Activated CD4-positive, alpha-beta T cell treated with anti-CD3 and anti-CD28 coated beads for 48 hours (primary cell): ENCODE measurements around the gene DHX15.

Source experiments
- DNase-seq: peaks from one replicate; pipeline ENCODE4 v3.0.0-alpha.2; 2020

DHX15 gene

DNA sequence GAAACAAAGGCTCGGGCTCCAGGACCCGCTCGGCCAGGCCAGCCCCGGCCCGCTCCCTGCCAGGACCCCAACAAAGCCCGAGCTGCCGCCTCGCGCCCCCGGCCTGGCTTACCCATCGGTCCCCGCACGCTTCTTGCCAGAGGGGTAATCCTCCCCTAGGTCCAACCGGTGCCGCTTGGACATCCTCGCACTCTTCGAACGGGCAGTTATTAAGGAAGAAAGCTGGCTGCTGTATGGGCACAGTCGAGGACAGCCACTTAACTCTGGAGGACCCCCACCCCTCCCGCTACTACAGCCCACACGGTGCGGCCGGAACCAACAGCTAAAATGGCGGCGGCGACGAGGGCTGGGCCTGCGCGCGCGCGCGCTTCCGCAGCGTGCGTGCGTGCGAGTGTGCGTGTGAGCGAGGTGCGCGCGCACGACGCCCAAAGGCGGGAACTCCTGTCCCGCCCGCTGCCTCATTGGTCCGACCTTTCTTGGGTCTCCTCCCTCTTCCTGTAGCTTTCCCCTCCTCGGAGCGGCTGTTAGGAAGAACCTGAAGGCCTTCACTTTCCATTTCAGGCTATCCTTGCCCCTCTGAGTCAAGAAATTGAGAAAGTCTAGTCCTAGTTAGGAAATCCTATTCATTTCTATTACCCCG, at the start of gene DHX15:
DHX15 (minus strand) TSS at position 344 of the 640 bp plus-strand sequence; CDS start at position 183, 161 bp downstream.
- DNase-seq: peak; percentile 95

DNA sequence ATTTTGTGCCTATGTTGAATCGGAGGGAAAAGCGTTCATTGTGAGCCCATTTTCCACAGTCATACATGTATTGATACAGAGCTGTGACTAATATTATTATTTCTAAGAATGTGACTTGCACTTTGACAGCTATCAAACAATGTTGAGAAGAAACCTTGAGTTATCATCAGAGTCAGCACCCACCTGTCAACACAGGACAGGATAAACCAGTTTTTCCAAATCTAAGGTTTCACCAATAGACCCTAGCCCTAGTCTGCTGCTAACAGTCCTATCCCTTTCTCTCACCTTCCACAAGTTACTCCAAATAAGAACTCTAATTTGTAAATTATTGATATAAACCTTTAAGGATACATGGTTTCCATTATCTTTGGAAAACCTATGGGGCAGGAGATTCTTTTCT, 47.7 kb upstream of the DHX15 start:
- DNase-seq: no peak

DNA sequence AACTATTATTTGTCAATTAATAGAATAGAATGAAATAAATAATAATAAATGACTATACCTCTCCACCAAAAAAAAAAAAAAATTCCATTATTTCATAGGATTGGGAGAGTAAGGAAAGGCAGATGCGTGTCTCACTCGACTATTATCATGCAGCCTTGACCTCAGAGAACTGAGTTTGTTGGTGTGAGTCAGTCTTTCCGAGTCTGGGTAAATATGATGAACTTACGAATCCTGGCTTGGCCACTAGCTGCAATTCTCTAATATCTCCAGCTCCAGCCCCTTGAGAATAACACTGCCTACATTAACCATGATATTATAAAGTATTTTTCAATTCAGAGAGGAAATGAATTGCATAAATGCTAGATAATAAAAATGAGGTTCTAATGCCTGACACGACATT, 46.6 kb upstream of the DHX15 start:
- no peak for DNase-seq

DNA sequence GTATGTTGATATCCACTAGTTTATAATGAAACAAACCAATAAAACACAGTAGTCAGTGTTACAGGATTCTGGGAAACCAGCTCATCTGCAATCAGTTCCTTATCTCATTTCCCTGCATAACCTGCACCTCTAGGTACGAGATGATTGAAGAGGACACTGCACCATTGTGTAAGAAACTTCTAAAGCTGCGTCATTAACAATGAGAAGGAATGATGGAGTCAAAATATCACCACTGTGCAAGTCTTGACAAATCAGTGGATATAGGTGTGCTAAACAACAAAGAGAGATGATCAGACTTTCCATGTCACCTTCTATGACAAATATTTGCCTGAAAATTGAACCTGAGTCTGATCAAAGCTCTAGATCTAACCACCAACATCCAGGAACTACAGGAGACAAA, 40.7 kb upstream of the DHX15 start:
- no peak for DNase-seq

DNA sequence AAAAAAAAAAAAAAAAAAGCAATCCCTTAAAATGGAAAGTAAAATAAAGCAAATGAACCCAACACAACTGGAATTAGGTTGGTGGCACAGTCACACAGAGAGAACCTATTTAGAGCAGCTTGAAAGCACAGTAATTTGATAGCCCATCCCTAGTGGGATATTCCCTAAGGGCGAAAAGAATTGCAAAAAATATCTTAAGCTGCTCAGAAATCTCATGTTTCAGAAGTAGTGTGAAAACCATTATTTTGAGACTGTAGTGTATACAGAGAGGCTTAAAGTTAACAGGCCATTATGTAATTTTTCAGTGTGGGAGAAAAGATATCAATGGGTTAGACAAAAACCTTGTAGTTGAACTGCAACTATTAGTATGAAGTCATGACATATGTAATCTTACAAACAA, 40.0 kb upstream of the DHX15 start:
- no peak for DNase-seq

DNA sequence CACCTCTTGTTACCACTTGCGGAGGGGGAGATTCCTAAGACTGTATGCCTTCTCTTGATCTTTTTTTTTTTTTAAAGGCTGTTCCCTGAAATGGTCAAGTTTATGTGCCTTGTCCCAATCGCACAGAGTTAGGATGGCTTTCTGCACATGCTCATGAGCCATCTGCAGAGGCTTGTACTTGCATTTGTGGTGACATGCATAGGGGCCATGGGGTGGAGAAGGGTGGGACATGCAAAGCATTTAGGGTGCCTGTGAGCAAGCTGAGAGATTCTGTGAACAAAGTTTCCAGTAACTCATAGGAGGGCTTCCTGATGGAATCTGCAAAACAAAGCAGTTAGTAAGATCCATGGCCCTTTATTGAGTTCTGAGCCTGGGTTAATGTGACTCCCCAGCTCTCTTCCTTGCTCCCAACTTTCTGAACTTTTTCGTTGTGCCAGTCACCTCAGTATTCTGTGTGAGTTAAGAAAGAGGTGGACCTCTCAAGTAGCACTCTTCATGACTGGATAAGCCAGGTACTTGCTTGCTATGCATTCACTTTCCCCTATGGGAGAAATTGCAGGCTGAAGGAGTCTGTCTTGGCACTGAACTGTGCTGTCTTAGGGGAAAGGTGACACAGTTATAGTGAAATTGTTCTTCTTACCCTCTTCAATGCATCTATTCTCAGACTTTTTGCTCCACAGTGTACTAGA, 37.9 kb upstream of the DHX15 start:
- DNase-seq: no peak

DNA sequence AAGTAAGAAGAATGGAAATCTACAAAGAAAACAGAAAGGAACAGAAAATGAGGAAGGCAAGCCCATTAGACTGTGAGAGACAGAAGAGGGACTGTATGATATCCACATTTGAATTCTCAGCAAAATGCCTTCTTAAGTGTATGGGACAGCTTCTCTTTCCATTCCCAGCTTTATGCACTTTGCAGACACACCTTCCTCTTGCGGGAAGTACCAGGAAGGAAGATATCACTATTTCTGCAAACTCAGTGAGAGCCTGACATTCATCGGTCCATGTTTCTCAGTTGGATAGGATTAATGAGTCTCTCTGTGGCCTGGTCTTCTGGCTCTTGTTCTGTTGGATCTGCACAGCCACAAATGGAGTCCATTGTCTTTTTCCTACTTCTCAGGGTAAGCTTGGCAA, 31.6 kb upstream of the DHX15 start:
- DNase-seq: no peak

DNA sequence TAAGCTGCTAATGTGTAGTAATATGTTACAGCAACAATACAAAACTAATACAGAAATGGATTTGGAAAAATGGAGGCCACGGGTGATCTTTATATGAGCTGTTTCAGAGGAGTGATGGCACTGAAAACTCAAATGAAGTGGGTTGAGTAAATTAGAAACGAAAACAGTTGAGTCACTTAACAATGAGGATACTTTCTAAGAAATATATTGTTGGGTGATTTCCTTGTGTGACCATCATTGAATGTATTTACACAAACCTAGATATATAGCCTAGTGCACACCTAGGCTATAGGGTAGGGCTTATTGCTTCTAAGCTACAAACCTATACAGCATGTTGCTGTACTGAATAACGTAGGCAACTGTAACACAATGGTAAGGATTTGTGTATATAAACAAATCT, 30.5 kb upstream of the DHX15 start:
- DNase-seq: no peak

DNA sequence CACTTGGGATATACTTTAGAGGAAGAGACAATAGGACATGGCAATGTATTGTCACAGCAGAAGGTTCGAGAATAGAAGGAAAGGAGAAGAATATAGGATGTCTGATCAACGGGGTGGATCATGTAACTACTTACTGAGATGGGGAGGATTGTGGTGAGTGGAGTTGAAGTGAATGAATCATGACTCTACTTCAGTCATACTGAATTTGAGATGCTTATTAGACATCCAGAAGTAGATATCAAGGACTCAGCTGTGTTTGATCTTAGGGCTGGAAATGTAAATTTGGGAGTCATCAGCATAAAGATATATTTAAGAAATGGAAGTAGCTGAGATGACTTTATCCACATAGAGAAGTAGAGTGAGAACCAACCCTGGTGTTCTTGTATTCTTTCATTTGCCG, 29.1 kb upstream of the DHX15 start:
- DNase-seq: no peak

DNA sequence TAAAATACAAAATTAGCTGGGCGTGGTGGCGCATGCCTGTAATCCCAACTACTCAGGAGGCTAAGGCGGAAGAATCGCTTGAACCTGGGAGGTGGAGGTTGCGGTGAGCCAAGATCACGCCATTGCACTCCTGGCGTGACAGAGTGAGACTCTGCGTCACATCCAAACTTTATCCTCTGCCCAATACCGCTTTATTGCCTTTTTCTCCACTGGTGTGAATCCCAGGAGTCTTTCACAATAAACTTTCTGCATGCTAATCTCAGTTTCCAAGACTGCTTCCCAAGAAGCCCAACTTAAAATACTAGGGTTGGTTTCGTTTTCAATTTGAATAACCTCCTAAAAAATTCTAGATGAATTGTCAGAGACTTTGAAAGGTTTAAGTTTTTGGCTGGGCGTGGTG, 27.2 kb upstream of the DHX15 start:
- DNase-seq: no peak

DNA sequence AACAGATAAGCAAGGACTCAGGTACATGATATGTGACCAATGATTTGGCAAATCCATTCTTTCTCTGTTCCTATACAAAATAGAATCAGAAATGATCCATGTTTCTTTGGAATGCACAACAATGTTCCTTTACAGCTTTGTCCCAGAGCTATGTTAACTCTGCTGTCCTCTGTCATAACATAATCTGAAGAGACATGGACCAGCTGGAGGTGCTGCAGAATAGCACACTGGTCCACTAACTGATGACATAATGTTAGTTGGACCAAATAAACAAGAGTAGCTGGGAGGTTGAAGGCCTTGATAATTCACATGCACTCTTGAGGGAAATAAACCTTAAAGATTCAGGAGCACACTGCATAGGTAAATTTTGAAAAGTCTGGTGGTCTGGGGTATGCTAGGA, 23.0 kb upstream of the DHX15 start:
- DNase-seq: no peak

DNA sequence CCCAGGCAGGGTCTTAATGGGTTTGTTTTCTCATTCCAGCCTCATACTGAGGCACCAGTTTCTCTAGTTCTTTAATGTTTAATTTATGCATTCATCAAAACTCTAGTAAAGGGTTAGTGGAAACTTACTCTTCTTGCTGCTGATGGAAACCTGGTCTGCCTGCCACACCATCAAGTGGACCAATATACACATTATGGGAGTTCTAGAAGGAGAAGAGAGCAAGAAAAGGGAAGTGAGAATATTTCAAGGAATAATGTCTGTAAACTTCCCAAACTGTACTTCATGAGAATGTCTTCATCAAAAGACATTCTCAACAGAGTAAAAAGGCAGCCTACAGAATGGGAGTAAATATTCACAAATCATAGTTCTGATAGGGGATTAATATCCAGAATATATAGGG, 20.9 kb upstream of the DHX15 start:
- no peak for DNase-seq

DNA sequence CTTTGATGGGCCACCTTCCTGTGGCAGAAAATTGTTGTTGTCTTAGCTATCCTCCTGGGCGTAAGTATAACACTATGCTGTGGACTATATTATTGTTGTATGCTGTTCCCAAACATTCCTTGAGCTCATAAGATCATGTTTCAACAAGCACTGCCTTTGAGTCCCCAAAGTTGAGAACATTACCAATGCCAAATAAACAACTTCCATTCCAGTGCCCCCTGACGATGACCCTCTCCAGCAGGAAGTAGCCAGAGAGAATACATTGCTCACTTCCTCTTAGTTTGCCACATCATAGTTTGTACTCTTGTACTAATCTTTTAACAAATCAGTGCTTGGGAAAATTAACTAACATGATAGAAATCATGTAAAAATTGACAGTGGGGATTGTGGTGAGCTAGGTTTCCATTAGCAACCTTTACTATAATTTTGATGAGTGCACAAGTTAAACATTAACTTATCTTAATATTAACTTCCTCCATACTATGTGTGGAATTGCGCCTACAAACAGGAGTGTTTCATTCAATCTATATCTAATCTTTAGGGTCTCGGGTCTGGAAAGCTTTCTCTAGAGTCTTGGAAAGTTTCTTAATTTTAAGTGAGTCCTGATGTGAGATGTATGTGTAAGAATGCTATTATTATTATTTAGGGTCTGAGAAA, 20.3 kb upstream of the DHX15 start:
- no peak for DNase-seq

DNA sequence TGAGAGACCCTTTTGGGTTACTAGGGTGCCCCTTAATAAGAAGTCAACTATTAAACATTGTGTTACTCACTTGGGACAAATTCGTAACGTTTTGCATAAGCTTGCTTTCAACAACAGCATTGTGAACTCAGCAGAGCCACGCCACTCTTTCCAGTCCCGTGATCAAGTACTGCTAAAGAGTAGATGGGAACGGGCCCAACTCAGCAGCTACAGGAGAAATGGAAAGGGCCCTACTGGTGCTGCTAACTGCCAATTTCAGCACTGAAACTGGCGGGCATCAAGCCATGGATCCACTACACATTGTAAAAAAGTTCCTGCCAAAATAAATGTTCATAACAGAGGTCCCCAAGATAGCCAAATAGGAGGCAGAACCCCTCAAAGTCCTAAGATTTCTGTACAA, 19.0 kb upstream of the DHX15 start:
- no peak for DNase-seq

DNA sequence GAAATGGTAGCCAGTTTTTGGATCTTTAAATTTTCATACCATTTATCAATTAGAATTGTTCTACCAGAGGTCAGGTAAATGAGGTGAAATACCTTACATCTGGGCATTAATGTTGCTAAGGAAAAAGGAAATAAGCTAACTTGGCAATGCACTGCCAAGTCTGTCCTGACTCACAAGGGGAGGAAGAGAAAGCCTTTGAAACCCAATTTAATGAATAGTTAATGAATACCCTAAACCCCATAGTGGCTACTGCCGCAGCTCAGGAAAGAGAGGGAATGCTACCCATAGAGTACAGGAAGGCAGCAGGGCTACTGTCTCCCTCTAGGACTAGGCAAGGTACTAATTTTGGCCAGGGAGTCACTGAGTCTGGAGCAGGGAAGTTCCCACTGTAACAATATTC, 16.8 kb upstream of the DHX15 start:
- no peak for DNase-seq

DNA sequence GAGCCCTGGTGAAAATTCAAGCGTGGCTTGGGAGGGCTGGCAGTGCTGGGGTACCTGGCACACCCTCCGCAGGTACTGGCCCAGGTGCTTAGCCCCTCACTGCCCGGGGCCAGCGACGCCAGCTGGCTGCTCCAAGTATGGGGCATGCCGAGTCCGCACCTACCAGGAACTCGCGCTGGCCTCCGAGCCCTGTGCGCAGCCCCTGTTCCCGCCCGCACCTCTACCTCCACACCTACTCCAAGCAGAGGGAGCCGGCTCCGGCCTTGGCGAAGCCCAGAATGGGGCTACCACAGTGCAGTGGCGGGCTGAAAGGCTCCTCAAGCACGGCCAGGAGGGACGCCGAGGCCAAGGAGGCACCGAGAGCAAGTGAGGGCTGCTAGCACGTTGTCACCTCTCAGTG, 14.9 kb upstream of the DHX15 start:
- no peak for DNase-seq

DNA sequence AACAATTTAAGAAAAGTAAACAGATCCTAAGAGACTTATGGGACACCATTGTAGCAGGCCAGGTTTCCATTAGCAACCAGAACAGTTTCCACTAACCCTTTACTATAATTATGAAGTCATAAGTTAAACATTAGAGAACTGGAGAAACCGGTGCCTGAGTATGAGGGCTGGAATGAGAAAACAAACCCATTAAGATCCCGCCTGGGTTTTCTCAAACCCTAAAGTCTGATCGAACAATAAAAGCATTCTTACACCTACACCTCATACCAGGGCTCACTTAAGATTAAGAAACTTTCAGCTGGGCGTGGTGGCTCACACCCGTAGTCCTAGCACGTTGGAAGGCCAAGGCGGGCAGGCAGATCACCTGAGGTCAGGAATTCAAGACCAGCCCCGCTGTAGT, 13.7 kb upstream of the DHX15 start:
- no peak for DNase-seq

DNA sequence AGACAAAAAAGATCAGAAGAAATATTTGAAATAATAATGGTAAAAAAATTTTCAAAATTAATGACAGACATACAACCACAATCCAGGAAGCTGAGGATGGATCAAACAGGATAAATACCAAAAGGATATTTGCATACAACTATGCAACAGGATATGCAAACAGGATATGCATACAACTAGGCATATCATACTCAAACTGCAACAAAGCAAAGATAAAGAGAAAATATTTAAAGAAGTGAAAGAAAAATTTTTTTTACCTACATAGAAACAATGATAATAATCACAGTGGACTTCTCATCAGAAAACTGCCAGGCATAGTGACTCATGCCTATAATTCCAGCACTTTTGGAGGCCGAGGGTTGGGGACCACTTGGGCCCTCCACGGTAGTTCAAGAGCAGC, 11.3 kb upstream of the DHX15 start:
- DNase-seq: no peak

DNA sequence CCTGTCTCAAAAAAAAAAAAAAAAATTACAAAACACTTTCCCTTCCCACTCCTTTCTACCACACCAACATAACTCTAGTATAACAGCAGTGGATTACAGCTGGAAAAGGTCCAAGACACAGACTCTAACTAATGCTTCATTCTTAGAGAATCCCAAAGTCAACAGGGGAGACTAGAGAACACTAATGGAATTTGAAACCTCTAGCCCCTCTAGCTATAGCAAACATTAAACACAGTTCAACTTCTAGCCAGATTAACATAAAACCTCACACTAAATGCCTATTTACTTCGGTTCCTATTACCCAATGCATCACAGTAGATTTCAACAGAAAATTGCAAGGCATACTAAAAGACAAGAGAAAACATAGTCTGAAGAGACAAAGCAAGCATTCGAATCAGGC, 10.5 kb upstream of the DHX15 start:
- DNase-seq: no peak

DNA sequence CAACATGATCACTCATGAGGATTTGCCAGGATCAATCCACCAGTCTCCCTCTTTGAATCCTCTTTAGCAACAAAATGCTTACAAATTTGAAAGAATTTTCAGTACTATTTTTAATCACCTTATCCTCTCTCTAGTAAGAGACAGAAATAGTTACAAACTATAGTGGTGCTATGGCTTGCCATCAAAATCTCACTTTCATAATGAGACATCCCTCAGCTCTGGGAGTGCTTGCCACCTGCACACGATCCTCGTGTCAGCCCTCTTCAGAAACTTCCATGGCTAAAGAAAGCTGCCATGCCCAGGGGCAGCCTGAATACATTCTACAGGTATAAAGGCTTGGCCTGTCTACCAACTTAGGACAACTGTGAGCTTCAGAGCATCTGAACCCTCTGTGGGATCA, 5.1 kb upstream of the DHX15 start:
- no peak for DNase-seq

DNA sequence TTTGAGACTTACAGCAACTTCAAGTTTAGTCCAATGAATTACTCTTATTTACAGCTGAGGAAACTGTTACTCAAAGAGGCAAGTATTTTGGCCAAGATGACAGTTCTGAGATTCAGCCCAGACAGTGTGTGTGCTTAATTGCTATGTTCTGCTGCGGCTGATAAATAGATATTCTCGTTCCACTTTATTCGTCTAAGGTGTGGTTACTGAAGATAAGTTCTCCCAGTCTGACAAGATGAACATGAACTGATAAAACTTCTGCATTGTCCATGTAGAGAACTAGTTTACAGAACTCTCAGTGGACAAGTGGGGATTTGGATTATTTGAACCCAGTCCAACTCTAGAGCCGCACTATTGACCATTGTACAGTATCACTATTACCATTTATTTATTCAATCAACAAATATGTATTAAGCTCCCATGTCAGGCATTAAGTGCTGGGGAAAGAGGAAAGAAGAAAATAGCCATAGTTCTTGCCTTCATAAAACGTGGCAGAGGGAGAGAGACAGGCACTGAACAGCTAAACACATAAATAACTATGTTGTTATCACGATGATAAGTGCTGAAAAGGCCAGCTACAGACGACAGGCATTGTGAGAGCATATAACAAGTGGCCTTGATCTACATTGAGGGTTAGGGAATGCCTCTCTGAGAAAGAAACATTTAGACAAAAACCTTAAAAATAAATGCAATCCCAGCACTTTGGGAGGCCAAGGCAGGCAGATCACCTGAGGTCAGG, 4.0 kb upstream of the DHX15 start:
- DNase-seq: no peak

DNA sequence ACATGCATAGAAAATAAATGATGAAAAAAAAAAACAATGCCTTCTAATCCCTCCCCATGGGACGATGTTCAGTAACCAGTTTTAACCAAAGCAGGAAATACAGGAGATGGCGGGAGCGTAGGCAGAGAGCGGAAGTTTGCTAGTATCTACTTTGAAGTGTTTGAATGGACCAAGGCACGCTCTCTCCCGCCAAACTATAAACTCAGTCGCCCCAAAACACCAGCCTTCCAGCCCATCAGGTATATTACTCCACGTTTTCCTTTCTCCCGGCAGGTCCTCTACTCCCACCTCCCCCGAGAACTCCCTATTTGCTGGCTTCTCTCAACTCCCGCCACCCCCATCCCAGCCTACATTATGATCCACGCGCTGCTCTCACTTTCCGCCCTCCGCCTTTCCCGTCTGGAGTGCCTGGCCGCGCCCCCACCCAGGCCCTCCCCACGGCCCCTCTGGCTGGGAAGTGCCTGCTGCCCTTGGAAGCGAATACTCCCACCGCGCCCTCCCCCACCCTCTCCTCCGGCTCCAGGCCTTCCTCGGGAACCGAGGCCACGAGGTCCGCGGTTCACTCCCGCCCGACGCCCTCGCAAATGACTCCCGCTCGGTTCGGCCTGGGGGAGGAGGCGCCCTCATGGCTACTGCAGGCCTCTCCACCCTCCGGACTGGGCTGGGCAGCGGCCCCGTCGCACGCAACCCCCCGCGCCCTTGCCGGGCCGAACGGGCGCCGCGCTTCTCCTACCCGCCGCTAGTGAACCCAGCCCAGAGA, 723 bp downstream of the DHX15 start:
- DNase-seq: peak; percentile 66

DNA sequence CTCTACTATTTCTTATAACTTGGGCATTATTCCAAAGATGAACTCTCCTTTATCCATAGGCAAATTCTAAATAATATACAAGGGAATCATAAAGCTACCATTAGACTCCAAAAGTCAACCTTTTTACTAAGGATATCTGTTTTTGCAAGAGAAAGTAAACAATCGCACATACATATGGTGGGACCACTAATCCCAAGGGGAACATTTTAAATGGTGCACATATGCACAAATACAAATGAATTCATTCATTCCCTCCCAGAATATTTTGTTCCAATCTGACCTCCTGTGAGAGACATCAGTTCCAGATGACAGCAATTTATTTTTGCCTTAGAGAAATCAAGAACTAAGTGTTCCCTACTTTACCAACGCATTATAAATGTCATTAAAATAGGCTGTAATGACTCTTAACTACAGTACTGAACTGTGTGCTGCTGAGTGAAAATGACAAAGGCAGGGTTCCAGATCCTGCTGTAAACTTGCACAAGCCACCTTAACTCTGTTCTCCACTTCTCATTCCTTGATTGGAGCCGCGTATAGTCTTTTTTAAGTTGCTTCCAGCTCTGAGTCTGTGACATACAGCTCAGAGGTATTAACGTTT, 2.0 kb downstream of the DHX15 start:
- no peak for DNase-seq
